ENCODE results near the gene SIRT3. TPM values are rescaled to one million over a fixed set of nuclear protein-coding genes. Genes with fewer than 3 reads are reported as not detected.

Gene SIRT3
- total RNA-seq, 1 donor from 2014 or later, result 22.4 TPM

DNA sequence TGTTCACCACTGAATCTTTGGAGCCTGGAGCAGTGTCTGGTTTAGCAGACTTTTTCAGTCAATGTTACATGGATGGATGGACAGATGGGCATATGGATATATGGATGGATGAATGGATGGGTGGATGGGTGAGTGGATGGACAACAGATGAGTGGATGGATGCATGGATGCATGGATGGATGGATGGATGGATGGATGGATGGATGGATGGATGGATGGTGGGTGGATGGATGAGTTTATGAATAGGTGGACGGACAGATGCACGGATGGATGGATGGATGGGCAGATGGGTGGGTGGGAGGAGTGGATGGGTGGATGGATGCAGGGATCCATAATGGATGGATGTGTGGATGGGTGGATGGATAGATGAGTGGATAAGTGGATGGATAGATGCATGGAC lies 19.7 kb upstream of the SIRT3 start:
- H3K4me3 Mint-ChIP-seq, result no peak overlapping the region
- H3F3A ChIP-seq (ENCODE audit: low read depth), result no peaks in the 10 kb centered on the region
- H3K27me3 Mint-ChIP-seq (ENCODE audit: insufficient read depth, low read depth), result peaks cover 12% of the 10 kb centered on the region
- no peak overlapping the region for H2AFZ ChIP-seq (replicated peaks)
- no peak overlapping the region for H3K4me2 ChIP-seq
- no peaks in the 10 kb centered on the region for H3K4me1 ChIP-seq
- no peak overlapping the region for H3K27ac Mint-ChIP-seq
- TF ChIP-seq, protein P1, sequence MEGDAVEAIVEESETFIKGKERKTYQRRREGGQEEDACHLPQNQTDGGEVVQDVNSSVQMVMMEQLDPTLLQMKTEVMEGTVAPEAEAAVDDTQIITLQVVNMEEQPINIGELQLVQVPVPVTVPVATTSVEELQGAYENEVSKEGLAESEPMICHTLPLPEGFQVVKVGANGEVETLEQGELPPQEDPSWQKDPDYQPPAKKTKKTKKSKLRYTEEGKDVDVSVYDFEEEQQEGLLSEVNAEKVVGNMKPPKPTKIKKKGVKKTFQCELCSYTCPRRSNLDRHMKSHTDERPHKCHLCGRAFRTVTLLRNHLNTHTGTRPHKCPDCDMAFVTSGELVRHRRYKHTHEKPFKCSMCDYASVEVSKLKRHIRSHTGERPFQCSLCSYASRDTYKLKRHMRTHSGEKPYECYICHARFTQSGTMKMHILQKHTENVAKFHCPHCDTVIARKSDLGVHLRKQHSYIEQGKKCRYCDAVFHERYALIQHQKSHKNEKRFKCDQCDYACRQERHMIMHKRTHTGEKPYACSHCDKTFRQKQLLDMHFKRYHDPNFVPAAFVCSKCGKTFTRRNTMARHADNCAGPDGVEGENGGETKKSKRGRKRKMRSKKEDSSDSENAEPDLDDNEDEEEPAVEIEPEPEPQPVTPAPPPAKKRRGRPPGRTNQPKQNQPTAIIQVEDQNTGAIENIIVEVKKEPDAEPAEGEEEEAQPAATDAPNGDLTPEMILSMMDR (IDR thresholded peaks at IDR 0.05), result no peak
- TF ChIP-seq EZH2phosphoT487 (IDR thresholded peaks at IDR 0.05) (no peak), EZH2 (IDR thresholded peaks at IDR 0.05) (no peak)
- peaks cover 5% of the 10 kb centered on the region for H3K9me3 Mint-ChIP-seq
- H3K9me3 ChIP-seq (ENCODE audit: low read depth), result no peaks in the 10 kb centered on the region
- no peak for DNase-seq (ENCODE audit: low spot score)
- H3K9ac ChIP-seq, result no peak overlapping the region
- H4K20me1 ChIP-seq (ENCODE audit: low read depth), result no peaks in the 10 kb centered on the region
- H3K27me3 ChIP-seq, result no peaks in the 10 kb centered on the region
- H3K4me1 Mint-ChIP-seq, result no peaks in the 10 kb centered on the region
- no peaks in the 10 kb centered on the region for H3K36me3 ChIP-seq
- peaks cover 20% of the 10 kb centered on the region for H3K36me3 Mint-ChIP-seq
- no peaks in the 10 kb centered on the region for H3K79me2 ChIP-seq (ENCODE audit: low read depth)
- H3K4me3 ChIP-seq, result no peak overlapping the region
- no peak overlapping the region for H3K27ac ChIP-seq

DNA sequence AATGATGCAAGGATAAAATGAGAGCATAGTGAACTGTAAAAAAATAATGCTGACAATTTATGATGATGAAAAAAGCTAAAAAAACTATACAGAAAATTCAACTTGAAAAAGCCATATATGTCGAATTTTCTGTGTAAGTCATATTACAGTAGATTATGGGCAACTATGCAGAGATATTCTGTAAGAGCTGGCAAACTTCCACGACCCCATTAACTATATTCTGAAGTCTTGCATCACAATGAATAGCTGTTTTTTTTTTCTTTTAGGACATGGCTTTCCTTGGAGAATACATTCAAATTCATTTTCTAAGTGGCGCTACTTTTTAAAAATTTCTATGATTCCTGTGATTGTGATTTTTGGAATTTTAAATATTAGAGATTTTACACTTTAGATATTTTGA lies 19.0 kb upstream of the SIRT3 start:
- Histone ChIP-seq H3F3A (ENCODE audit: low read depth) (peaks cover 5% of the 10 kb centered on the region), H3K9ac (no peak overlapping the region), H3K27me3 (no peaks in the 10 kb centered on the region), H3K4me3 (no peak overlapping the region), H3K79me2 (ENCODE audit: low read depth) (no peaks in the 10 kb centered on the region), H3K27ac (no peak overlapping the region), H2AFZ (replicated peaks) (no peak overlapping the region), H3K9me3 (ENCODE audit: low read depth) (no peaks in the 10 kb centered on the region), H3K36me3 (no peaks in the 10 kb centered on the region), H4K20me1 (ENCODE audit: low read depth) (no peaks in the 10 kb centered on the region), H3K4me1 (no peaks in the 10 kb centered on the region), H3K4me2 (no peak overlapping the region)
- Mint-ChIP-seq H3K9me3 (peaks cover 5% of the 10 kb centered on the region), H3K4me1 (no peaks in the 10 kb centered on the region), H3K4me3 (no peak overlapping the region), H3K27me3 (ENCODE audit: insufficient read depth, low read depth) (peaks cover 12% of the 10 kb centered on the region), H3K36me3 (peaks cover 20% of the 10 kb centered on the region), H3K27ac (no peak overlapping the region)
- no peak for DNase-seq (ENCODE audit: low spot score)
- no peak for TF ChIP-seq EZH2 (IDR thresholded peaks at IDR 0.05)
- TF ChIP-seq, protein P1 (IDR thresholded peaks at IDR 0.05), result no peak
- TF ChIP-seq EZH2phosphoT487 (IDR thresholded peaks at IDR 0.05), result no peak

DNA sequence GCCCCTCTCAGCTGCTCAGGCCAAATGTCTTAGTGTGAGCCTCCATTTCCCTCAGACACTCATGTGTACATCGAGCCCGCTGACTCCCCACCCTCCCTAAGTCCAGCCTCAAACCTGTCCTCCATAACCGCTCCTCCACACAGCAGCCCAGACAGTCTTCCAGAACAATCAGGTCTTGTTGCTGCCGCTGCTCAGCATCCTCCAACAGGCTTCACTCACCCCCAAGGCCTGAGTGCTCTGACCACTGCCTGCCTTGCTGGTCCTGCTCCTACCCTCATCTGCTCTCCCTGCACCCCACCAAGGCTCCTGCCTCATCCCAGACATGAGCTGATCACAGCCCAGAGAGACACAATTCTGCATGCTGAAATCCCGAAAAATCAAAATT lies 17.7 kb upstream of the SIRT3 start:
- no peak for TF ChIP-seq EZH2 (IDR thresholded peaks at IDR 0.05)
- TF ChIP-seq, protein P1 (IDR thresholded peaks at IDR 0.05), result no peak
- TF ChIP-seq EZH2phosphoT487 (IDR thresholded peaks at IDR 0.05), result no peak
- no peak overlapping the region for H3K27ac ChIP-seq
- peaks cover 5% of the 10 kb centered on the region for H3K9me3 Mint-ChIP-seq
- H3K27me3 Mint-ChIP-seq (ENCODE audit: insufficient read depth, low read depth), result peaks cover 13% of the 10 kb centered on the region
- H3K4me2 ChIP-seq, result no peak overlapping the region
- no peaks in the 10 kb centered on the region for H3K9me3 ChIP-seq (ENCODE audit: low read depth)
- no peaks in the 10 kb centered on the region for H3K79me2 ChIP-seq (ENCODE audit: low read depth)
- peaks cover 10% of the 10 kb centered on the region for H3F3A ChIP-seq (ENCODE audit: low read depth)
- H3K4me3 ChIP-seq, result no peak overlapping the region
- no peaks in the 10 kb centered on the region for H3K4me1 ChIP-seq
- peaks cover 24% of the 10 kb centered on the region for H3K36me3 Mint-ChIP-seq
- no peaks in the 10 kb centered on the region for H3K4me1 Mint-ChIP-seq
- no peak for DNase-seq (ENCODE audit: low spot score)
- H2AFZ ChIP-seq (replicated peaks), result no peak overlapping the region
- no peak overlapping the region for H3K4me3 Mint-ChIP-seq
- H3K9ac ChIP-seq, result no peak overlapping the region
- no peaks in the 10 kb centered on the region for H3K27me3 ChIP-seq
- H3K36me3 ChIP-seq, result no peaks in the 10 kb centered on the region
- H3K27ac Mint-ChIP-seq, result peak overlapping the region; percentile 84
- no peaks in the 10 kb centered on the region for H4K20me1 ChIP-seq (ENCODE audit: low read depth)

Measured in neural progenitor cell (in vitro differentiated cells).